Measurements from ENCODE around the gene BCAS1.

DNA sequence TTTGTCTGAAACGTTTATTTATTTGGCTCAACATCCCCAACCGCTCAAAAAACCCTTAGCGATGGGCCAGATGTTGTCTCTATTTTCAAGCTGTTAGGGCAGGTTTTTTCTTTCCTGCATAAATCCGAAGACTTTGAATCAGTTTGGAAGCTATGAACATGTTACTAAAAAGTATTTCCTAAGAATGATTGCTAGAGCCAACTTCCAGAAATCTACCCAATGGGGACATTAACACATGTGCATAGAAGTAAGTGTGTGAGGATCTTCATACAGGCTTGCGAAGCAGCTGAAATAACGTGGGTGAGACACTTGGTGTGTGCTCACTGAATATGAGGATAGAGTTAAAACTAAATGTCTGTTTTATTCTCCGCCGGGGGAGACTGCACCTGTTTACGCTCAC, 106.8 kb downstream of the BCAS1 start:
- TF ChIP-seq POLR2A (IDR thresholded peaks at IDR 0.05): no peak
- TF ChIP-seq CTCF (IDR thresholded peaks at IDR 0.05 in 8 of 11, conservative IDR thresholded peaks at IDR 0.05 in 3 of 11): no peak
- TF ChIP-seq POLR2AphosphoS5 (IDR thresholded peaks at IDR 0.05): no peak
